NCI-H446 (cell line): Measurements from ENCODE around the gene PAOX.

Experiments used
- DNase-seq, 2 experiments: peaks; one replicate each; lab custom pipeline; 2025; lab: John Stamatoyannopoulos, UW

The PAOX gene

GRCh38 chr10:133379152-133379800 is at the start of gene PAOX:
Gene PAOX, plus strand, starts transcription at chr10:133379262. Its CDS starts 55 bp downstream, at chr10:133379317.
- DNase-seq, result peak in 1 of 2 experiments; percentile 24

GRCh38 chr10:133329491-133330202 is 49.4 kb upstream of the PAOX start:
- DNase-seq, result peak; percentile 9 to 83

- DNase-seq, result no peak
These were observed 45.9 kb upstream of the PAOX start for GRCh38 chr10:133332936-133333699.

GRCh38 chr10:133334503-133335245 is 44.4 kb upstream of the PAOX start:
- DNase-seq, result no peak

GRCh38 chr10:133335246-133336117 is 43.6 kb upstream of the PAOX start:
- DNase-seq, result peak in 1 of 2 experiments; percentile 17

- no peak for DNase-seq
These were observed 42.9 kb upstream of the PAOX start for GRCh38 chr10:133336118-133336576.

- DNase-seq, result peak in 1 of 2 experiments; percentile 8
These were observed 42.3 kb upstream of the PAOX start, which contains the start of gene CALY for GRCh38 chr10:133336577-133337369. Gene CALY, minus strand, starts transcription at chr10:133336896. Its CDS starts 7,907 bp downstream, at chr10:133328989.

- no peak for DNase-seq
These were observed 41.7 kb upstream of the PAOX start for GRCh38 chr10:133337370-133337725.

GRCh38 chr10:133338080-133339071 is 40.7 kb upstream of the PAOX start:
- no peak for DNase-seq

GRCh38 chr10:133339708-133340380 is 39.2 kb upstream of the PAOX start:
- no peak for DNase-seq

GRCh38 chr10:133341983-133342382 is 37.1 kb upstream of the PAOX start:
- no peak for DNase-seq

GRCh38 chr10:133342942-133343341 is 36.1 kb upstream of the PAOX start:
- DNase-seq, result no peak

- no peak for DNase-seq
These were observed 35.5 kb upstream of the PAOX start for GRCh38 chr10:133343558-133343957.

- DNase-seq, result no peak
These were observed 34.8 kb upstream of the PAOX start for GRCh38 chr10:133344236-133344635.

GRCh38 chr10:133346413-133346812 is 32.6 kb upstream of the PAOX start:
- no peak for DNase-seq

GRCh38 chr10:133347710-133348517 is 31.1 kb upstream of the PAOX start:
- no peak for DNase-seq

- no peak for DNase-seq
These were observed 29.9 kb upstream of the PAOX start for GRCh38 chr10:133349160-133349568.
